D341Med (cell line): Measurements from ENCODE around the gene PBX2.
"Not testable (repeated sequence)": the region's sequence is repeated elsewhere in the genome, so short reads cannot be mapped to it uniquely, and the experiment has no call there.

ENCODE experiments used
- DNase-seq: peaks from one replicate; pipeline ENCODE4 v3.0.0; 2012; ENCODE audit warnings: low spot score

Gene PBX2

DNA sequence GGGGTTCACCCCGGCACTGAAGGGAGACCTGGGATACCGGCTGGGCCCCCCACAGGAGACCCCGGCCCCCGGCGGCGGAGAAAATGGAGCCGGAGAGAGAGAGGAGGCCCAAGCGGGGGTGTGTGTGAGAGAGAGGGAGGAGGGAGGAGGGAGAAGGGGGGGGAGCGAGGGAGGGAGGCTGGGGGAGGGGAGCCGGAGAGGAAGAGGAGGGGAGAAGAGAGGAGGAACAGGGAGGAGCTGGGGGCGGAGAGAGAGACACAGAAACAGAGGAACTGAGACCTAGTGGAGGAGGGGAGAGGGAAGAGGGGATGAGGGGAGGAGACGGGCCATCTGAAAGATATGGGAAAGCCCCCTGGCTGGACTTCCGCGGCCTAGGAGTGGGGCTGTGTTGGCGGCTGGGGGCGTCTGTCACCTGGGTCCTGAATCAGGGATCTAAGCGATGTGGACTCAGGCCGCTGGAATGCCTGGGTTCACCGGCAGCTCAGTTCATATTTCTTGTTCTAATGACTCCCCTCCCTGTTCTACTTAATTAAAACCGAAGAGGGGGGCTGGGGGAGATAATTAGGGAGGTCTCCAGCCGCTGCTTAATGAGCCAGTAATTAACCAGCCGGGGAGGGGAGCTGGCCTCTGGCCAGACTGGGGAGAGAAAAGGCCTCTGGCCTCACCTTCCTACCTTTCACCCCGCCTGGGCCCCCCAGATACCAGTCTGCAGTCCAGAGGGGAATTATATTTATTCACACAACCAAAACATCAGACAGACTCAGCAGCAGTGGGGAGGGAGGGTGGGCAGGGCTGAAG is at the start of gene PBX2:
Gene PBX2 (minus strand): TSS at position 149 of the 798 bp plus-strand sequence. CDS start 287 bp downstream, outside the sequence.
- peak; percentile 78 for DNase-seq

DNA sequence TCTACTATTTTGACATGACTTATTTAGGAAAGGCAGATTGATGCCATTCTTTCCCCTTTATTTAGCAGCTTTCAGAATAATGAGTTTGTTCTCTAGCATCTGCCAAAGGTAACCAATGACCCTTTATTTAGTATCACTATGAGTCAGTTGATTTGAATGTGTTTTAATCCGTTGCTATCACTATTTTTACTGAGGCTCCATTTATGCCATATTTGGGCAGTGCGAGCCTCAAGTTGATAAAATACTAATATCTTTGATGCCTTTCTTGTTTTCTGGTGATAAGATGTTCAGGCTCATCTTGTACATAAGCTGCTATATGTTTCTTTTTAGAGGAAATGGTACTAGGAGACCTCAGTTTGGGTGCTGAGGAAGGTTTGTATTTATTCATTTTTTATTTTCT is 49.5 kb upstream of the PBX2 start:
- no peak for DNase-seq

DNA sequence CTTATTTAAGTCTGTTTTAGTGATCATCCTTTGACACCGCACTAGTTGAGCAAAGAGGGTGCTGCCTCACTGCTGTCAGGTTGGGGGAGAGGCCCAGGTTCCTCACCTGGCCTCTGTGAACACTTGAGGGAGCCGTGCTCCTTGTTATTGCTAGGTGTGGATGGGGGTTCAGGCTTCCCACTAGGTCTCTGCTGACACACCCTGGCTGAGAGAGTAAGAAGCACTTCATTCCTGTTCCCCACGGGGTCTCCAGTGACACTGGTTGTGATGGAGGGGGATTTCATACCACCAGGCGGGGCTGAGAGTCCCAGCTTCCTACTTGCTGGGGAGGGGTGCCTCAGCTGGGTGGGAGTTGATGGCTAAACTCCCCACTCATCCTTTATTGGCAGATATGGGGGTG is 44.9 kb upstream of the PBX2 start:
- DNase-seq = no peak

- no peak for DNase-seq
Measured at GRCh38 chr6:32226434-32226833, 36.4 kb upstream of the PBX2 start.

- DNase-seq = no peak
Measured at GRCh38 chr6:32224696-32225095, 34.7 kb upstream of the PBX2 start.

DNA sequence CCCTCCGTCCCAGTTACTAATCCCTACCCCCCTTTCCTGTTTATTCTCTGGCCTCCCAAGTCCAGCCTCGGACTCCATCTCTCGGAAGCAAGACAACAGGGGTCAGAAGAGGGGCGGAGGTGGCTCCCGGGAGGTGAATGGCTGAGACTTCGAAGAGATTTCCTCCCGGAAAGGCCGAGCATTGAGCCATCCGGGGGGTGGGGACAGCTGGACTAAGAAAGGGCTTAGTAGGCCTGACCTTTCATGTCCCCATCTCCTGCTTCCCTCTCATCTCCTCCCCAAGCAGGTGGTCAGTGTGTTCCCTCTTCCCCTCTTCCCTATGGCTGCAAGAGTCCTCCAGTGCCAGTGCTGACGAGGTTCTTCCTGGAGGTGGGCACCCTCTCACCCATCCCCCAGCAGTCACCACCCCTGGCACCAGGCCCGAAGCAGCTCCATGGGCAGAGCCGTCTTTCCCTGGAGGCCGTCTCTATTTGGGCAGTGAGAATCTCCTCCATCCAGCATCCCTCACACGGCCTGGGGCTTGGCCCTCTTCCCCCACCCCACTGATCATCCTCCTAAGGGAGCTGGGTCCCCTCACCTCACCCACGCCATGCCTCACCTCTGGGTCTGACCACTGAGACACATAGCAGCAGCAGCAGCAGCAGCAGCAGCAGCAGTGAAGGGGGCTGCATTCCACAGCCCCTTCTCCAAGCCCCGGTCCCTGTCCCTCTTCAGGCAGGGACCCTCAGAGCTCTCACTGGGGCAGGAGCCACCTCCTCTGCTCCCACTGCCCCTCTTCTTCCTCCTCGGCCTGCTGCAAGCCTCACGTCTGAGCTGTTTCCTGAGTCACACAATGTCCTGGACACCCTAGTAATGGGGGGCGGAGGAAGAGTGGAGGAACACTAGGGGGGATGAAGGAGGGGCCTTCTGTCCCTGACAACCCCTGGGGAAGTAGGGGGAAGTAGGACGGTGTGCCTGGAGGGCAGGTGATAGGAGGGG is 33.5 kb upstream of the PBX2 start, which contains the start of gene NOTCH4:
Gene NOTCH4 (minus strand): TSS at position 810 of the 978 bp plus-strand sequence. CDS start 139 bp downstream, at position 671.
- no peak for DNase-seq

DNA sequence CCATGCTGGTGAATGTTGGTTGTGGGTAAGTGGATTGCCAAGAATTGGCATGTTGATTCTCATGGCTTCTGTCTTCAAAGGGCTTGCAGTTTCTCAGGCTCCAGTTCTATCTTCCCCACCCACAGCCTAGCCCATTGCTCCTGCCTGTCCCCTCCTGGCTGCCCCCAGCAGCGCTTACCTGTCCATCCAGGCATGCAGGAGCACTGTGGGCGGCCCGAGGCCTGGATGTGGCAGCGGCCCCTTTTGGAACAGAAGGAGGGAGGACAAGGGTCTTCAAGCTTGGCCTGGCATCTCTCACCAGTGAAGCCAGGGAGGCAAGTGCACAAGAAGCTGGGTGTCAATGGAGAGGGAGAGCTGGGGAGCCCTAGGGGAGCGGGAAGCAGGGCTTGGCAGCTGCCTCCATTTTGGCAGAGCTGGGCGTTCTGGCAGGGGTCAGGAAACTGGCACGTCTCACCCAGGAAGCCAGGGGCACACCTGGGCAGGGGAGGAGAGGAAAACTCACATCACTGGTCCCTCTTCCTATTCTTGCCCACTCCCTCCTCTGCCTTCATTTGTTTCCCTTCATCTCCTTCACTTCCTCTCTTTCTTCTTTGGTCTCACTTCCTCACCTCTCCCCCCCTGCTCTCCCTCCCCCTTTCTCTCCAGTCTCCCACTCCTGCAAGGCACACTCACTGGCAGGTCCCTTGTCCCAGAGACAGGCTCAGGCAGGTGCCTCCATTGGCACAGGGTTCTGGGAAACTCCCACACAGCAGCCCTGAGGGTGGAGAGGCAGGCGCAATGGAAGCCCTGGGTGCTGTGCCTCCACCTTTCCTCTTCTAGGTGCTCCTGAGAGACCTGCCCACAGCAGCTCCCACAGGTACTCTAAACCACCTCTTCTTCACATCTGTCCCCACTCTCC is 32.6 kb upstream of the PBX2 start:
- no peak for DNase-seq

DNA sequence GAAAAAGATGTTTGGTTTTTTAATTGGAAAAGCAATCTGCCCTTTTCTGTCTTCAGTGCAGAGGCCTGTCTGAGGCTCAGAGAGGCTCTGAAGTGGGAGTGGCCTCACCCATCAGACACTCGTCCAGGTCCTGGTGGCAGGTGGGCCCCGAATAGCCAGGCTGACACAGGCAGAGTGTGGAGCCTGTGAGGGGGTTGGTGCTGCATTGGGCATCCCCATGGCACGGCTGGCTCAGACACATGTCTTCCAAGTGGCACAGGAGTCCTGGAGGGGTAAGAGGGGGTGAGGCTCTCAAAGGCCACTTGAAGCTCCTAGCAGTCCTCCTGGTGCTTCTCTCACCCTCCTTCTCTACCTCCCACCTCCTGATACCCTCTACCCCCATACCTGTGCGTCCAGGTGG is 30.0 kb upstream of the PBX2 start:
- no peak for DNase-seq

DNA sequence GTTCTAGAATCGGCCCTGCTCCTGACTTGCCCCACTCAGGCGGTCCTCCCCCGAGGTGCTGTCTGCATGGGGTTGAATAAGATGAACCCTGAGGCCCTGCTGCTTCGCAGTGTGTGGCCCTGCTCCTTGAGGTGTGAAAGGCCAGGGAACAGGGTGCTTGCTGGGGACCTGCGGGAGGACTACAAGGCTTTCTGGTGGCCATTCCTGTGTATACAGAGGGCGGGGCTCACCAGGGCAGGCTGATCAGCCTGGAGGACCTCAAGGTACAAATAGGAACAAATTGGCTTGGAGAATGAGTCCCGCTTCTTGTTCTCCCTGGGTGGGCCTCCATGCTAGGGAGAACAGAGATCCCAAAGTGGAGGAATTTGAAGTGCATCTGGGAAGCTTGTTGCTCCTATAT is 28.2 kb upstream of the PBX2 start:
- no peak for DNase-seq

- no peak for DNase-seq
Measured at GRCh38 chr6:32216998-32217397, 27.0 kb upstream of the PBX2 start.

DNA sequence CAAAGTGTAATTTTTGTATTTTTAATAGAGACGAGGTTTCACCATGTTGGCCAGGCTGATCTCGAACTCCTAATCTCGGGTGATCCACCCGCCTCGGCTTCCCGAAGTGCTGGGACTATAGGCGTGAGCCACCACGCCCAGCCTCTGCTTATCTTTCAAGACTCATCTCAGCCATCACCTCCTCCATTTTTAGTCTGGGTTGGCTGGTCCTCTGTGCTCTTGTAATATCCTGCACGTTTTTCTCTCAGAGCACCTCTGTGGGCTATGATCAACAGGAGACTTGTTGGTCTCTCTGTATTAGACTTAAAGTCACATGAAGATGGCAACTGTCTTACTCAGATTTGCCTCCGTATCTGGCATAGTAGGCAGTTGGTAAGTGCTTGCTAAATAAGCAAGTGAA is 26.3 kb upstream of the PBX2 start:
- no peak for DNase-seq

- DNase-seq = no peak
Measured at GRCh38 chr6:32215617-32216016, 25.6 kb upstream of the PBX2 start.

- no peak for DNase-seq
Measured at GRCh38 chr6:32214126-32214525, 24.1 kb upstream of the PBX2 start.

DNA sequence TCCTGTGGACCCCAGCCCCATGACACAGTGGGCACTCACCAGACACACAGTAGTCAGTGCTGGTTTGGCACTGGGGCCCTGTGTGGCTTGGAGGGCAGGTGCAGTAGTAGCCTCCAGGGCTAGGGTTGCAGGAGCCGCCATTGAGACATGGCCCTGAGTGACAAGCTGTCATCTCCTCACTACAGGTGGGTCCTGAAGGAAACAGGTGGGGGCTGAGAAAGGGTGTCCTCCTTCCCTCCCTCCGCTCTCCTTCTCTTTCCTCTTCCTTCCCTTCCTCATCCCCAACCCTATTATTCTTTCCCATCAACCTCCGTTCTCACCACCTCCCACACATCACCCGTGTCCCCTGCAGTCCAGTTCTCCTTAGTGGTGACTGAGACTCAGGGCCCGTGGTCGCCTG is 23.6 kb upstream of the PBX2 start:
- no peak for DNase-seq

DNA sequence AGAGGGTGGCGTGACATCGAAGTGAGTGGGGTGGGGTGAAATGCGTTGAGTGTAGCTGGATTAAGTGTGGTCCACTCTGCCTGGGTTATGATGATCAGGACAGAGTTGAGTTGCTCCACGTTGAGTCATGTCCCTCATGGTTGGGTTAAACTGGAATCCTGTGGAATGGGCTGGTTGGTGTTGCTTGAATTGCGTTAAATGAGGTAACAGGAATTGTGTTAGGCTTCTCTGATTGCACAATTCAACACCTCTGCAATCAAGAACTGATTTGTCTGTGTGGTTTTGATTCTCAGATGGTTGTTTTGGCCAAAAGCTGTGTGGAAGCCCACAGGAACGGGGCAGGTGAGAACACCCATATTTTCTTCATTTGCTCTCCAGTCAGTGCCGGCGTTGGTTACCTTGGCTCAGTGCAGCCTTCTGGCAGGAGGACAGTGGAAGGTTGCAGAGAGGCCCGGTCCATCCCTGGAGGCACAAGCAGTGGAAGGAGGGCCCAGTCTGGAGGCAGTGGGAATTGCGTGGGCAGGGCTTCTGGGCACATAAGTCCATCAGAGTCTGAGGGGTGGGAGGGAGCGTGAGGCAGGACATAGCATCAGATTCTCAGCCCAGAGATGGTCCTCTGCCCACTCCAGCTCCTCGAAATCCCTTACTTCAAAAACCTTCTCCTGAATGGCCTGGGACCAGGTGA is 22.2 kb upstream of the PBX2 start:
- DNase-seq = no peak

GRCh38 chr6:32211432-32211831 is 21.4 kb upstream of the PBX2 start:
- DNase-seq = not testable (repeated sequence)

GRCh38 chr6:32210191-32210601 is 20.2 kb upstream of the PBX2 start:
- no peak for DNase-seq

DNA sequence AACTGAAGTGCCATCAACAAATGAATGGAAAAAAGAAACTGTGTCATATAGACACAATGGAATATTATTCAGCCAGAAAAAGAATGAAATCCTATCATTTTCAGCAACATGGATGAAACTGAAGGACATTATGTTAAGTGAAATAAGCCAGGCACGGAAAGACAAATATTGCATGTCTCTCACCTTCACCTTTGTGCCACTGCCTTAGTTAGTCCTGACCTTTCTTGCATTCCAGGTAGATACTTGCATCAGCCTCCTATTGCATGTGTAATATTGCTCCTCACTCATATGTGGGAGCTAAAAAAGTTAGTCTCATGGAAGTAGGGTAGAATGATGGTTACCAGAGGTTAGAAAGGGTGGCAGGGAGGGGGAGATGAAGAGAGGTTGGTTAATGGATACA is 19.0 kb upstream of the PBX2 start:
- no peak for DNase-seq

DNA sequence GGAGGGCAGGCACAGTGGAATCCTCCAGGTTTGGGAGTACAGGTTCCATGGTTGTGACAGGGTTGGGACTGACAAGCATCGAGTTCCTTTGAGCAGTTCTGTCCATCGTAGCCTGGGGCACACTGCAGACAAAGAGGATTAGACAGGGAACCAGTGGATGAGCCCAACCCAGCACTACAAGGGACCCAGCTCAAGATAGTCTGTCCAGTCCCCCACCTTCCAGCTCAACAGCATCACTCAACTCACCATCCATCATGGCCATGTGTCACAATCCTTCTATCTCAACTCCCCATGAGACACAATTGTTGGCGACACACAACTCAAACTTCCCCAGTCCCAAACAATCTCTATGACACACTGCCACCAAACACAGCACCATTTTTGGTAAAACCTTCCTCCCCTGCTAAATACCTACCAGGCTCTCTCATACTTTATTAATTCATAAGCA is 14.3 kb upstream of the PBX2 start:
- DNase-seq = no peak

DNA sequence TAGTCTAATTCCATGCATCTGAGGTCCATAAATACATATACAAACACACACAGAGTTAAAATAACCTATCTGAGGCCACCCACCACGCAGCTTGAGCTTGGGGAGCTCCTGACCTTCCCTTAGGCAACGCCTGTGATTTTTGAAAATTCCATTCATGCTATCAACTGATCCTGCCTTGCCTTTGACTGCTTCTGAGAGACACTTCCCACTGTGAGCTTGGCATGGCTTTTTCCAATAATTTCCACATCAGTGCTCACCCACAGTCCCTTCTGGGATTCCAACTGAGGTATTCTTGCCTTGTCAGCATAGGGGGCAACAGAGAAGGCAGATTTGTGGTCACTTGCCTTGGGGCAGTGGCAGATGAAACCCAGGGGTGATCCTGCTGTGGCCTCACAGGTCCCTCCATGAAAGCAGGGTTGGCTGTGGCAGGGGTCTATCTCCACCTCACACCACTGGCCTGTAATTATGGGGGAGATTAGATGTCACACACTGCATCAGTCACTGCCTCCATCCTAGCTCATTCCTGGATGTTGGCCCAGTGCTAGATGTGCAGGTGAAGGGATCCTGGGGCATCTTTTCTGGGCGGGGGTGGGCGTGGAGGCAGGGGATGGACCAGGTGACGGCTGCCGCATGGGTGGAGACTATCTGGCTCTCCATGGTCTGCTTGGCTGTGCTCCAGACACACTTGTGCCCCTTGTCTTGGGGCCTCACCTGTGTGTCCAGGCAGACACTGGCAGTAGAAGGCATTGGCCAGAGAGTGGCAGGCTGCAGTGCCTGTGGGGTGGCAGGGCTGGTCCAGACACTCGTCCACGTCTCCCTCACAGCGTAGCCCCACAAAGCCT is 13.6 kb upstream of the PBX2 start:
- no peak for DNase-seq
